Non-pigmented ciliary epithelial cell (primary cell): ENCODE data around the gene BMP8B.

Source experiments
- DNase-seq: peaks from one replicate; pipeline ENCODE4 v3.0.0-alpha.2; 2010; ENCODE audit warnings: low read depth

The BMP8B gene

DNA sequence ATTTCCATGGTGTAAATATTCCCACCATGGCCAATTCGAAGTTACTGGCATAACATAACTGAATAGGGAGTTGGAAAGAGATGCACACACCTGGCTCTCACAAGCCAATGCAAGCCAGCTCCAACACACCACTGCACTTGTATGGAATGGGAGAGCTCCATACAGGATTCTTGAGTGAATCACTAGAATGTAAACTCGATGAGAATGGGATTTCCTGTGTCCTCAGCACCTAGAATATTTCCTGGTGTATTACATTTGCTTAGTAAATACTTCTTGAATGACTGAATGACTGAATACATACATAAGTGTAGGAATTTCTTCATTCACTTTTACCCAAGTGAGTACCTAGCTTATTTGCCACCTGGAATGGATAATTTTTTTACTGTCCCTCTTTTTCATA, 66.2 kb downstream of the BMP8B start:
- DNase-seq: no peak

DNA sequence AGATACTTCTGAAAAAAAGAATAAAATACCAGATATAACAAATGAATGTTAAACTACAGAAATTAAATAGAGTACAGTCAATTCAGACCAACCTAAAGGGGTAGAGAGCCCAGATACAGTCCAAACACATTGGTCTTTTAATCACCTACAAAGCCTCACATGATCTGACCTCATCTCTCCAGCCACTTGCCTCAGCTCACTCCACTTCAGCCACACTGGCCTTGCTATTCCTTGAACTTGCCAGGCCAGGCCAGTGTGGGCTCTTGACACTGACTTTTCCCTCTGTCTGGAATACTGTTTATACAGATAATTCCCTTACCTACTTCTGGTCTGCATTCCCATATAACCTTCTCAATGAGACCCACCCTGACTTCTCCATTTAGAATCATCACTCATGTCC, 67.0 kb downstream of the BMP8B start:
- no peak for DNase-seq

DNA sequence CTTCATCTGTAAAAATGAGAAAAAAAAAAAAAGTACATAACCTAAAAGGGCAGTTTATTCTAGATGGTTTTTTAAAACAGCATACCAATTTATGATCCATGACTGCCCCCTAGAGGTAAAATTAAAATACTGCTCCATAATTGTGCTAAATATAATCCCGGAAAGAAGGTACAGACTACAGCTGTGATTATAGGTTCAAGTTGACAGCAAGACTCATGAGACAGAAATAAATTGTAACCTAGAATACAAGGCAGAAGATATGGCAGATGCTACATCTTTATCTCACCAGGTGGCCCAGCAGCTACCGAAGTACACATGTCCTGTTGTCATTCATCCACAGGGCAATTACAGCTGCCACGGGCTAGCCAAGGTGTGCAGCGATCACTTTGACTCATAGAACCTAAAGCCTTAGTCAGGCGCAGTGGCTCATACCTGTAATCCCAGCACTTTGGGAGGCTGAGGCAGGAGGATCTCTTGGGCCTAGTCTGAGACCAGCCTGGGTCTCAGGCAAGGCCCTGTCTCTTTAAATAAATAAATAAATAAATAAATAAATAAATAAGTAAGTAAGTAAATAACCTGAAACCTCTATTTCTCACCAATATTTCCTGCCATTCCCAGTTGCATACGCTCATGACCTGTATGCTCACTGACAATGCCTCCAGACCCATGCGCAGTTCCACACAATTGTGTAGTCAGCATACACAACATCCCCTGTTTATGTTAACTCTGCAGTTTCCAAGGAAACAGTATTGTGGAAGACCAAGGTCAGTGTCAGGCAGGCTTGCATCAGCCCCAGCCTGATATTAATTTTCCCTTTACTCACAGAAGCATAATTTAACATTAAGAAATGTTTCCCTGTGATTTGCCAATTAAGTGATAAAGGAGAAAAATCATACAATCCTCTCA, 68.3 kb downstream of the BMP8B start:
- DNase-seq: no peak

GRCh38 chr1:39717809-39718208, 70.9 kb downstream of the BMP8B start:
- DNase-seq: no peak

GRCh38 chr1:39713557-39713956, 75.1 kb downstream of the BMP8B start:
- no peak for DNase-seq

- no peak for DNase-seq
Observed at GRCh38 chr1:39711966-39712340, 76.7 kb downstream of the BMP8B start.

- DNase-seq: no peak
Observed at GRCh38 chr1:39711104-39711965, 77.3 kb downstream of the BMP8B start.

- DNase-seq: no peak
Observed at GRCh38 chr1:39707506-39707905, 81.2 kb downstream of the BMP8B start.
